ENCODE results near the gene ZNF287.

- TF ChIP-seq CTCF (IDR thresholded peaks at IDR 0.05; ENCODE audit: borderline replicate concordance, extremely low read depth, low read length, poor library complexity, severe bottlenecking): no peak
- TF ChIP-seq EZH2 (IDR thresholded peaks at IDR 0.05; ENCODE audit: borderline replicate concordance, low read depth, low read length, severe bottlenecking): no peak
Observed at GRCh38 chr17:16504984-16505383, 64.0 kb downstream of the ZNF287 start.

Measured in DND-41 (cell line).